ENCODE measurements around the gene OPCML. TPM values are rescaled to one million over a fixed set of nuclear protein-coding genes. Genes with fewer than 3 reads are reported as not detected.

OPCML gene
- total and polyA plus RNA-seq, 2 of the 13 experiments (the other 11 are each of a cell fraction or from before 2014, with no cell fraction given) = not detected

DNA sequence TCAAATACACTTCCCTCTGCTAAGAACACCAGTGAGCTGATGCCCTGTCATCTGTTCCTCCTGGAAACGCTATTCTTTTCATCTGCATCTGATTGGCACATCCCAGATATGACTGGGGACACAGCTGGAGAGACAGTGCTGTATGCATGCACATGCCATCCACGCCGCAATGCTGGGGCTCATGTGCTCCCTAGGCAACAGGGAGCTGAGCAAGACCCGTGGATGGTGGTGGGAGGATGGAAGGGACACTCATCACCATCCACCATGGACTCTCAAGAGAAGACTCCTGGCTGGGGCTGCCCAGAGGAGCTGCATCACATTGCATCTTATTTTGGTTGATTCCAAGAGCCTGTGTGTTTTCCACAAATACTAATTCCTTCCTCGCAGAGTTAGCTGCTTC is 534.9 kb downstream of the OPCML start (continued):
- TF ChIP-seq, protein P1, sequence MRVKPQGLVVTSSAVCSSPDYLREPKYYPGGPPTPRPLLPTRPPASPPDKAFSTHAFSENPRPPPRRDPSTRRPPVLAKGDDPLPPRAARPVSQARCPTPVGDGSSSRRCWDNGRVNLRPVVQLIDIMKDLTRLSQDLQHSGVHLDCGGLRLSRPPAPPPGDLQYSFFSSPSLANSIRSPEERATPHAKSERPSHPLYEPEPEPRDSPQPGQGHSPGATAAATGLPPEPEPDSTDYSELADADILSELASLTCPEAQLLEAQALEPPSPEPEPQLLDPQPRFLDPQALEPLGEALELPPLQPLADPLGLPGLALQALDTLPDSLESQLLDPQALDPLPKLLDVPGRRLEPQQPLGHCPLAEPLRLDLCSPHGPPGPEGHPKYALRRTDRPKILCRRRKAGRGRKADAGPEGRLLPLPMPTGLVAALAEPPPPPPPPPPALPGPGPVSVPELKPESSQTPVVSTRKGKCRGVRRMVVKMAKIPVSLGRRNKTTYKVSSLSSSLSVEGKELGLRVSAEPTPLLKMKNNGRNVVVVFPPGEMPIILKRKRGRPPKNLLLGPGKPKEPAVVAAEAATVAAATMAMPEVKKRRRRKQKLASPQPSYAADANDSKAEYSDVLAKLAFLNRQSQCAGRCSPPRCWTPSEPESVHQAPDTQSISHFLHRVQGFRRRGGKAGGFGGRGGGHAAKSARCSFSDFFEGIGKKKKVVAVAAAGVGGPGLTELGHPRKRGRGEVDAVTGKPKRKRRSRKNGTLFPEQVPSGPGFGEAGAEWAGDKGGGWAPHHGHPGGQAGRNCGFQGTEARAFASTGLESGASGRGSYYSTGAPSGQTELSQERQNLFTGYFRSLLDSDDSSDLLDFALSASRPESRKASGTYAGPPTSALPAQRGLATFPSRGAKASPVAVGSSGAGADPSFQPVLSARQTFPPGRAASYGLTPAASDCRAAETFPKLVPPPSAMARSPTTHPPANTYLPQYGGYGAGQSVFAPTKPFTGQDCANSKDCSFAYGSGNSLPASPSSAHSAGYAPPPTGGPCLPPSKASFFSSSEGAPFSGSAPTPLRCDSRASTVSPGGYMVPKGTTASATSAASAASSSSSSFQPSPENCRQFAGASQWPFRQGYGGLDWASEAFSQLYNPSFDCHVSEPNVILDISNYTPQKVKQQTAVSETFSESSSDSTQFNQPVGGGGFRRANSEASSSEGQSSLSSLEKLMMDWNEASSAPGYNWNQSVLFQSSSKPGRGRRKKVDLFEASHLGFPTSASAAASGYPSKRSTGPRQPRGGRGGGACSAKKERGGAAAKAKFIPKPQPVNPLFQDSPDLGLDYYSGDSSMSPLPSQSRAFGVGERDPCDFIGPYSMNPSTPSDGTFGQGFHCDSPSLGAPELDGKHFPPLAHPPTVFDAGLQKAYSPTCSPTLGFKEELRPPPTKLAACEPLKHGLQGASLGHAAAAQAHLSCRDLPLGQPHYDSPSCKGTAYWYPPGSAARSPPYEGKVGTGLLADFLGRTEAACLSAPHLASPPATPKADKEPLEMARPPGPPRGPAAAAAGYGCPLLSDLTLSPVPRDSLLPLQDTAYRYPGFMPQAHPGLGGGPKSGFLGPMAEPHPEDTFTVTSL (CRISPR knock-in tag; IDR thresholded peaks at IDR 0.05; ENCODE audit: borderline replicate concordance) = no peak
- TF ChIP-seq, protein P2, sequence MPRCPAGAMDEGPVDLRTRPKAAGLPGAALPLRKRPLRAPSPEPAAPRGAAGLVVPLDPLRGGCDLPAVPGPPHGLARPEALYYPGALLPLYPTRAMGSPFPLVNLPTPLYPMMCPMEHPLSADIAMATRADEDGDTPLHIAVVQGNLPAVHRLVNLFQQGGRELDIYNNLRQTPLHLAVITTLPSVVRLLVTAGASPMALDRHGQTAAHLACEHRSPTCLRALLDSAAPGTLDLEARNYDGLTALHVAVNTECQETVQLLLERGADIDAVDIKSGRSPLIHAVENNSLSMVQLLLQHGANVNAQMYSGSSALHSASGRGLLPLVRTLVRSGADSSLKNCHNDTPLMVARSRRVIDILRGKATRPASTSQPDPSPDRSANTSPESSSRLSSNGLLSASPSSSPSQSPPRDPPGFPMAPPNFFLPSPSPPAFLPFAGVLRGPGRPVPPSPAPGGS (CRISPR knock-in tag; IDR thresholded peaks at IDR 0.05) = no peak

DNA sequence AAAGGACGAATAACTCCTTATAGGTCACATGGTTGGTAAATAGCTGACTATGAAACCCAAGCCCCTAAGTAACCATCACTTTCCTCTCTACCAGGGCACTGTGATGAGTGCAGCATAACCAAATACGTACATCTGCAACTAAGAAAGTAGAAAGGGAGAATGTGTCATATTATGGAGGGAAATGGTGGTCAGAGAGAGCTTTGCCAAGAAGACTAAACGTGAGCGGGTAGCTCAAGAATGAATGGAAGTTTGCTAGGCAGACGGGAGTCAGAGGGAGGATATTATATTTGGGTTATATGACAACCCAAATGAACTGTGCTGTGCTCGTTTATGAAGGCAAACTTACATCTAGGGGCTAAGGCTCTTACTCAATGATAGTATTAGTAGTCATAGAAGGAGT is 537.3 kb downstream of the OPCML start:
- TF ChIP-seq AGO1 (IDR thresholded peaks at IDR 0.05; ENCODE audit: low read depth, low read length, poor library complexity, severe bottlenecking) (no peak), SIX4 (CRISPR knock-in tag; IDR thresholded peaks at IDR 0.05) (no peak), KDM3A (CRISPR knock-in tag; IDR thresholded peaks at IDR 0.05; ENCODE audit: low read depth) (no peak), ARNT (IDR thresholded peaks at IDR 0.05) (no peak), KDM6A (CRISPR knock-in tag; IDR thresholded peaks at IDR 0.05; ENCODE audit: low read depth) (no peak)
- TF ChIP-seq, protein P3, sequence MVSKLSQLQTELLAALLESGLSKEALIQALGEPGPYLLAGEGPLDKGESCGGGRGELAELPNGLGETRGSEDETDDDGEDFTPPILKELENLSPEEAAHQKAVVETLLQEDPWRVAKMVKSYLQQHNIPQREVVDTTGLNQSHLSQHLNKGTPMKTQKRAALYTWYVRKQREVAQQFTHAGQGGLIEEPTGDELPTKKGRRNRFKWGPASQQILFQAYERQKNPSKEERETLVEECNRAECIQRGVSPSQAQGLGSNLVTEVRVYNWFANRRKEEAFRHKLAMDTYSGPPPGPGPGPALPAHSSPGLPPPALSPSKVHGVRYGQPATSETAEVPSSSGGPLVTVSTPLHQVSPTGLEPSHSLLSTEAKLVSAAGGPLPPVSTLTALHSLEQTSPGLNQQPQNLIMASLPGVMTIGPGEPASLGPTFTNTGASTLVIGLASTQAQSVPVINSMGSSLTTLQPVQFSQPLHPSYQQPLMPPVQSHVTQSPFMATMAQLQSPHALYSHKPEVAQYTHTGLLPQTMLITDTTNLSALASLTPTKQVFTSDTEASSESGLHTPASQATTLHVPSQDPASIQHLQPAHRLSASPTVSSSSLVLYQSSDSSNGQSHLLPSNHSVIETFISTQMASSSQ (IDR thresholded peaks at IDR 0.05; ENCODE audit: low read depth) = no peak
- TF ChIP-seq, protein P3 (CRISPR knock-in tag; IDR thresholded peaks at IDR 0.05; ENCODE audit: borderline replicate concordance) = no peak
- TF ChIP-seq, protein P4, sequence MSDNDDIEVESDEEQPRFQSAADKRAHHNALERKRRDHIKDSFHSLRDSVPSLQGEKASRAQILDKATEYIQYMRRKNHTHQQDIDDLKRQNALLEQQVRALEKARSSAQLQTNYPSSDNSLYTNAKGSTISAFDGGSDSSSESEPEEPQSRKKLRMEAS (IDR thresholded peaks at IDR 0.05) = no peak
- H4K20me1 ChIP-seq (ENCODE audit: insufficient read depth, low read length) = no peaks in the 10 kb centered on the region
- no peak for ATAC-seq
- no peaks in the 10 kb centered on the region for H3K79me2 ChIP-seq (ENCODE audit: insufficient read depth, low read length)
- in situ Hi-C loops (cut with HindIII; ENCODE audit: extremely low pct_ligation_motif_present, low pct_unique_long_range_greater_than_20kb) (no loop called here), intact Hi-C loops (cut with micrococcal nuclease; ENCODE audit: unreplicated experiment) (no loop called here)
- H2AFZ ChIP-seq (ENCODE audit: low read length) = no peak overlapping the region
- H3K9ac ChIP-seq (ENCODE audit: insufficient read depth, low read depth, low read length) = no peak overlapping the region
- no peak for DNase-seq (ENCODE audit: low spot score)
- WGBS (ENCODE audit: low lambda C conversion rate) = 2% methylated on average over 6 of the region's 6 CpGs
- H3K4me3 ChIP-seq (replicated peaks in 1 of 3; ENCODE audit: insufficient read depth in 1 of 3, low read depth in 2 of 3, low read length in 3 of 3) = no peak overlapping the region
- 0 out of 5 replicates have a peak, but pooled peaks cover 0 to 5% of the 10 kb centered on the region in 2 experiments for H3K27me3 ChIP-seq (ENCODE audit: control insufficient read depth in 1 of 2, insufficient read depth in 2 of 2, low read length in 2 of 2)
- no peaks in the 10 kb centered on the region for H3K4me1 ChIP-seq (ENCODE audit: insufficient read depth, low read length)
- CTCF ChIA-PET (ENCODE audit: low intra/inter-chr PET ratio, low total read pairs) = no interaction called here
- POLR2A ChIA-PET = no interaction called here
- no peak for FAIRE-seq
- H3K4me2 ChIP-seq (ENCODE audit: low read depth, low read length) = no peak overlapping the region
- no TSS peak for BruUV-seq (replicated peaks)
- no peaks in the 10 kb centered on the region for H3K36me3 ChIP-seq (replicated peaks in 1 of 2; ENCODE audit: control insufficient read depth in 1 of 2, insufficient read depth in 2 of 2, low read length in 2 of 2)
- no peak overlapping the region for H3K27ac ChIP-seq (ENCODE audit: extremely low read length, insufficient read depth, low read length)
- H3K9me3 ChIP-seq (ENCODE audit: low read length) = no peaks in the 10 kb centered on the region

Data from HepG2 (cell line).